ENCODE data around the gene ARAF.

The ARAF gene

GRCh38 chrX:47581731-47582647 is 21.0 kb downstream of the ARAF start, which contains the start of gene TIMP1 (continued):
- TF ChIP-seq, protein P1, sequence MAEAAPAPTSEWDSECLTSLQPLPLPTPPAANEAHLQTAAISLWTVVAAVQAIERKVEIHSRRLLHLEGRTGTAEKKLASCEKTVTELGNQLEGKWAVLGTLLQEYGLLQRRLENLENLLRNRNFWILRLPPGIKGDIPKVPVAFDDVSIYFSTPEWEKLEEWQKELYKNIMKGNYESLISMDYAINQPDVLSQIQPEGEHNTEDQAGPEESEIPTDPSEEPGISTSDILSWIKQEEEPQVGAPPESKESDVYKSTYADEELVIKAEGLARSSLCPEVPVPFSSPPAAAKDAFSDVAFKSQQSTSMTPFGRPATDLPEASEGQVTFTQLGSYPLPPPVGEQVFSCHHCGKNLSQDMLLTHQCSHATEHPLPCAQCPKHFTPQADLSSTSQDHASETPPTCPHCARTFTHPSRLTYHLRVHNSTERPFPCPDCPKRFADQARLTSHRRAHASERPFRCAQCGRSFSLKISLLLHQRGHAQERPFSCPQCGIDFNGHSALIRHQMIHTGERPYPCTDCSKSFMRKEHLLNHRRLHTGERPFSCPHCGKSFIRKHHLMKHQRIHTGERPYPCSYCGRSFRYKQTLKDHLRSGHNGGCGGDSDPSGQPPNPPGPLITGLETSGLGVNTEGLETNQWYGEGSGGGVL (tag by site-specific recombination; IDR thresholded peaks at IDR 0.05), result peak; percentile 96
- TF ChIP-seq ZEB2 (tag by site-specific recombination; IDR thresholded peaks at IDR 0.05), result 0 out of 2 replicates have a peak, but pooled peaks have one; percentile 57
- peak; percentile 58; the same call in 1 of the 2 replicates for TF ChIP-seq ZFP37 (tag by site-specific recombination; IDR thresholded peaks at IDR 0.05)
- TF ChIP-seq ZNF433 (tag by site-specific recombination; IDR thresholded peaks at IDR 0.05; ENCODE audit: low read depth), result no peak
- TF ChIP-seq ZNF23 (tag by site-specific recombination; IDR thresholded peaks at IDR 0.05; ENCODE audit: borderline replicate concordance), result no peak
- TF ChIP-seq IKZF3 (tag by site-specific recombination; IDR thresholded peaks at IDR 0.05), result peak; percentile 66
- TF ChIP-seq ZNF785 (tag by site-specific recombination; IDR thresholded peaks at IDR 0.05), result no peak
- TF ChIP-seq, protein P2, sequence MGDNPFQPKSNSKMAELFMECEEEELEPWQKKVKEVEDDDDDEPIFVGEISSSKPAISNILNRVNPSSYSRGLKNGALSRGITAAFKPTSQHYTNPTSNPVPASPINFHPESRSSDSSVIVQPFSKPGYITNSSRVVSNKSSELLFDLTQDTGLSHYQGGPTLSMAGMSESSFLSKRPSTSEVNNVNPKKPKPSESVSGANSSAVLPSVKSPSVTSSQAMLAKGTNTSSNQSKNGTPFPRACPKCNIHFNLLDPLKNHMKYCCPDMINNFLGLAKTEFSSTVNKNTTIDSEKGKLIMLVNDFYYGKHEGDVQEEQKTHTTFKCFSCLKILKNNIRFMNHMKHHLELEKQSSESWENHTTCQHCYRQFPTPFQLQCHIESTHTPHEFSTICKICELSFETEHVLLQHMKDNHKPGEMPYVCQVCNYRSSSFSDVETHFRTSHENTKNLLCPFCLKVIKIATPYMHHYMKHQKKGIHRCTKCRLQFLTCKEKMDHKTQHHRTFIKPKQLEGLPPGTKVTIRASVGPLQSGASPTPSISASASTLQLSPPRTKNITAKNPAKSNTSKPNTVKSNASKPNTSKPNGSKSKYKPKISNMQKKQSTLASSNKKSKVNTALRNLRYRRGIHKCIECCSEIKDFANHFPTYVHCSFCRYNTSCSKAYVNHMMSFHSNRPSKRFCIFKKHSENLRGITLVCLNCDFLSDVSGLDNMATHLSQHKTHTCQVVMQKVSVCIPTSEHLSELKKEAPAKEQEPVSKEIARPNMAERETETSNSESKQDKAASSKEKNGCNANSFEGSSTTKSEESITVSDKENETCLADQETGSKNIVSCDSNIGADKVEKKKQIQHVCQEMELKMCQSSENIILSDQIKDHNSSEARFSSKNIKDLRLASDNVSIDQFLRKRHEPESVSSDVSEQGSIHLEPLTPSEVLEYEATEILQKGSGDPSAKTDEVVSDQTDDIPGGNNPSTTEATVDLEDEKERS (tag by site-specific recombination; IDR thresholded peaks at IDR 0.05), result no peak
- TF ChIP-seq, protein P3, sequence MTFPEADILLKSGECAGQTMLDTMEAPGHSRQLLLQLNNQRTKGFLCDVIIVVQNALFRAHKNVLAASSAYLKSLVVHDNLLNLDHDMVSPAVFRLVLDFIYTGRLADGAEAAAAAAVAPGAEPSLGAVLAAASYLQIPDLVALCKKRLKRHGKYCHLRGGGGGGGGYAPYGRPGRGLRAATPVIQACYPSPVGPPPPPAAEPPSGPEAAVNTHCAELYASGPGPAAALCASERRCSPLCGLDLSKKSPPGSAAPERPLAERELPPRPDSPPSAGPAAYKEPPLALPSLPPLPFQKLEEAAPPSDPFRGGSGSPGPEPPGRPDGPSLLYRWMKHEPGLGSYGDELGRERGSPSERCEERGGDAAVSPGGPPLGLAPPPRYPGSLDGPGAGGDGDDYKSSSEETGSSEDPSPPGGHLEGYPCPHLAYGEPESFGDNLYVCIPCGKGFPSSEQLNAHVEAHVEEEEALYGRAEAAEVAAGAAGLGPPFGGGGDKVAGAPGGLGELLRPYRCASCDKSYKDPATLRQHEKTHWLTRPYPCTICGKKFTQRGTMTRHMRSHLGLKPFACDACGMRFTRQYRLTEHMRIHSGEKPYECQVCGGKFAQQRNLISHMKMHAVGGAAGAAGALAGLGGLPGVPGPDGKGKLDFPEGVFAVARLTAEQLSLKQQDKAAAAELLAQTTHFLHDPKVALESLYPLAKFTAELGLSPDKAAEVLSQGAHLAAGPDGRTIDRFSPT (tag by site-specific recombination; IDR thresholded peaks at IDR 0.05), result peak; percentile 81
- no peak for TF ChIP-seq RBAK (tag by site-specific recombination; IDR thresholded peaks at IDR 0.05)
- TF ChIP-seq, protein P4, sequence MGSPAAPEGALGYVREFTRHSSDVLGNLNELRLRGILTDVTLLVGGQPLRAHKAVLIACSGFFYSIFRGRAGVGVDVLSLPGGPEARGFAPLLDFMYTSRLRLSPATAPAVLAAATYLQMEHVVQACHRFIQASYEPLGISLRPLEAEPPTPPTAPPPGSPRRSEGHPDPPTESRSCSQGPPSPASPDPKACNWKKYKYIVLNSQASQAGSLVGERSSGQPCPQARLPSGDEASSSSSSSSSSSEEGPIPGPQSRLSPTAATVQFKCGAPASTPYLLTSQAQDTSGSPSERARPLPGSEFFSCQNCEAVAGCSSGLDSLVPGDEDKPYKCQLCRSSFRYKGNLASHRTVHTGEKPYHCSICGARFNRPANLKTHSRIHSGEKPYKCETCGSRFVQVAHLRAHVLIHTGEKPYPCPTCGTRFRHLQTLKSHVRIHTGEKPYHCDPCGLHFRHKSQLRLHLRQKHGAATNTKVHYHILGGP (tag by site-specific recombination; IDR thresholded peaks at IDR 0.05), result no peak
- TF ChIP-seq BCL11B (tag by site-specific recombination; IDR thresholded peaks at IDR 0.05; ENCODE audit: low read depth), result 0 out of 2 replicates have a peak, but pooled peaks have one; percentile 31
- no peak for TF ChIP-seq ZNF624 (tag by site-specific recombination; IDR thresholded peaks at IDR 0.05)
- peak; percentile 54; the same call in 1 of the 2 replicates for TF ChIP-seq ZBTB48 (tag by site-specific recombination; IDR thresholded peaks at IDR 0.05)
- TF ChIP-seq ZIC2 (tag by site-specific recombination; IDR thresholded peaks at IDR 0.05), result peak; percentile 56
- TF ChIP-seq MZF1 (tag by site-specific recombination; IDR thresholded peaks at IDR 0.05; ENCODE audit: borderline replicate concordance), result 0 out of 2 replicates have a peak, but pooled peaks have one; percentile 25
- TF ChIP-seq ZNF510 (tag by site-specific recombination; IDR thresholded peaks at IDR 0.05; ENCODE audit: insufficient replicate concordance), result no peak
- TF ChIP-seq WT1 (tag by site-specific recombination; IDR thresholded peaks at IDR 0.05), result peak; percentile 41; the same call in 1 of the 2 replicates
- TF ChIP-seq REPIN1 (tag by site-specific recombination; IDR thresholded peaks at IDR 0.05; ENCODE audit: low read depth), result no peak
- peak; percentile 64 for TF ChIP-seq GLIS1 (tag by site-specific recombination; IDR thresholded peaks at IDR 0.05)
- TF ChIP-seq ZNF366 (tag by site-specific recombination; conservative IDR thresholded peaks at IDR 0.05), result peak; percentile 86
- no peak for TF ChIP-seq ZNF48 (tag by site-specific recombination; IDR thresholded peaks at IDR 0.05)
- TF ChIP-seq ZNF10 (tag by site-specific recombination; IDR thresholded peaks at IDR 0.05), result peak; percentile 40; the same call in 1 of the 2 replicates
- TF ChIP-seq ZNF530 (tag by site-specific recombination; IDR thresholded peaks at IDR 0.05; ENCODE audit: low read depth), result no peak
- TF ChIP-seq SP3 (tag by site-specific recombination; IDR thresholded peaks at IDR 0.05), result peak; percentile 76
